HG03025 (cell line): ENCODE data around the gene MYO16.
"Not testable (repeated sequence)": the region's sequence is repeated elsewhere in the genome, so short reads cannot be mapped to it uniquely, and the experiment has no call there.

Experiments used
- ATAC-seq: cut with Tn5 transposase; IDR thresholded peaks from one replicate; pipeline ENCODE4 v1.9.1; 2021; ENCODE audit warnings: mild to moderate bottlenecking, moderate library complexity; ENCODE audit not compliant: unreplicated experiment, low FRiP score

The MYO16 gene

DNA sequence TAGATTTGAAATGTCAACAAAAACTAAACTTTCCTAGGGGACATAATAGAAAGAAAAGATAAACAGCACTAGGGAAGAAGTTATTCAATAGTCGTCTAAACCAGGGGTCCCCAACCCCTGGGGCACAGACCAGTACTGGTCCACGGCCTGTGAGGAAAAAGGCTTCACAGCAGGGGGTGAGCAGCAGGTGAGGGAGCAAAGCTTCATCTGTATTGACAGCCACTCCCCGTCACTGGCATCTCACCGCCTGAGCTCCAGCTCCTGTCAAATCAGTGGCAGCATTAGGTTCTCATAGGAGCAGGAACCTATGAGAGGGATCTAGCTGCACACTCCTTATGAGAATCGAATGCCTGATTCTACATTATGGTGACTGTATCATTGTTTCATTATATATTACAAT, 382.7 kb downstream of the MYO16 start:
- ATAC-seq: no peak

GRCh38 chr13:109021558-109021957, 392.1 kb downstream of the MYO16 start:
- no peak for ATAC-seq

GRCh38 chr13:109024611-109025010, 395.2 kb downstream of the MYO16 start:
- no peak for ATAC-seq

DNA sequence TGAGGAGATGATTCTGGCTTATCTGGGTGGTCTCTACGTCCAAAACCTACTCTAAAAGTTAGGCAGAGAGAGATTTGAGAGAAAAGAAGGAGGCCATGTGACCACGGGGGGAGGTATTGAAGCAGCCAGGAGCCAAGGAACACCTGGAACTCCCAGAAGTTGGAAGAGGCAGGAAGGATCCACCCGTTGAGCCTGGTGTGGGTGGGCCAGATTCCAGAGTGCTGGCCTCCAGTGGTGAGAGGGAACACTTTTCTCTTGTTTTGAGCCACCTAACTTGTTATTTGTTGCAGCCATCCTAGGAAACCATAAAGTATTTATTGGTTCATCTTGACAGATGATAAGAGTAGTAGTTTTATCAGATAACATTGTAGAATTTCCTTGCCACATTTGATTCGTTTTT, 396.9 kb downstream of the MYO16 start:
- ATAC-seq: no peak

GRCh38 chr13:109028624-109029023, 399.2 kb downstream of the MYO16 start:
- ATAC-seq: no peak

DNA sequence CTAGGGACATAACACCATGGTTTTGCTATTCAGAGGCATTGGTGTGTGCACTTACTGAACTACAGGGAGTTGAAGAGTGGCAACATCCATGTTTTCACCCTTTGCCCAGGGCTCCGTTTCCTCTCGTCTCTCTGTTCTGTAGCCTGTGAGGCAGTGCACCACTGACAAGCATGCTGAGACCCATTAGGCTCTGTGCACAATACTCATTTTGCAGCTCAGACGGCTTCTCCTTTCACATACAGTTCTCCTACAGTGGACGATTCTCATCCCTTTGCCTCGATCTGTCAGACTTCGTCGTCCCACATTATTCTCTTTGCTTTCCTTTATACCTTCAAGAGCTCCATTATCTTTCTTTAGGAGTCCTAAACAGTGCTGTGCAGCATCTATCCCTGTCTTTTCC, 403.7 kb downstream of the MYO16 start:
- ATAC-seq: no peak

DNA sequence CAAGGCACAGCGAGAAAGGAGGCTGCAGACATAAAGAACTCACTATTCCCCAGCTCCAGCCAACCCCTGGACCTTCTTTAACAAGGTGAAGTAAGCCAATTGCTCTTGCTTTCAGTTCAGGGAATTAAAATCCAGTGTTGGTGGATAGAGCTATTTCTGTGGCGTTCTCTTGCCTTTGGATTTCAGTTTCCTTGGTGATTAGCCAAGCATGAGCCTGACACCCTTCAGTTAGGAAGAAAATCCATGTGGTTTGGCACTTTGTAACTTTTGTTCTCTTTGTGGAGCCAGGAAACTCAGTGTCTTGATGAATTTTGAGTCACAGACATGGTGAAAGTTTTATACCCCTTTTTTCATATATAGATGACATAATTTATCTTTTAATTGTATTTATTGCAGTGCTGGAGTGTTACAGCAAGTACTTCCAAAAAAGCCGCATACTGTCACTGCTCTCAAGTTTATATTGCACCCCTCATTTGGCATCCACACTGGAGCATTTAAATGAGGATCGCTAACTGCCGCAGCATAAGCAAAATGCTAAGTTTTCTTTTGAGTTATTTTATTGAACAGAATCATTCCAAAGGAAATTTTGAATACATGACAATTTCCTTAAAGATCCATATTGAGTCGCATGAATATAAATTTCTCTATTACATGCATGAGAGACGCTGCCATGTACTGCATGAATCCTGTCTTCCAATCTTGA, 406.8 kb downstream of the MYO16 start:
- ATAC-seq: no peak

DNA sequence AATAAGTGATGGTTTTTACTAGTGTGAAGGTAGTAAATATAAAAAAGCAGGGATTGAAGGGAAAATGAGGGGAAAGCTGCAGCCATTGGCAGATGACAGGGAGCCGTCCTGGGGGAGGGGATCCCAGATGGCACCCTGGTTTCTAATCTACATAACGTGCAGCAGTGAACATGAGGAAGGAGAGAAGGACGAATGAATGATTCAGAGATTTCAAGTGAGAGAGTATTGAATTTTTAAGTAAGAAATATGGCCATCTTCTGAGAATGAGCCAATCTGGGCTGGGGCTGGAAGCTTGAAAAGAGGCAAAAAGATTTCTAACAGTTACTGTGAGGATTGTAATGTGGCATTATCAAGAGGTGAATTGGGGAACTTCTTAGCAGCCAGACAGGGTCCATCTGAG, 414.2 kb downstream of the MYO16 start:
- no peak for ATAC-seq

DNA sequence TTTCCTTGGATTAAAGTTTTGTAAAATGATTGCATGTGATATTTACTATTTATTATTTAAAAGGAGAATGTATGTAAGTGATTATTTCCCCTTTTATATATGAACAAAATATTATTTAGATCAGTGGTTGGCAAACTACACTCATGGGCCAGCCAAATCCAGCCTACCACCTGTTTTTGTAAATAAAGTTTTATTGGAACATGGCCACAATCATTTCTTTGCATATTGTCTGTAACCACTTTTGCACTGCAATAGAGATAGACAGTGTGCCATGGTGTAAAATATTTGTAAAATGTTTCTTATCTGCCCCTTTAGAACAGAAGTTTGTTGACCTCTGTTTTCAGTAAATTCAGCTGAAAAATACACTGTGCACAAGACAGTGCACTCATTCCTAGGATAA, 426.4 kb downstream of the MYO16 start:
- ATAC-seq: no peak

GRCh38 chr13:109058087-109058486, 428.7 kb downstream of the MYO16 start:
- ATAC-seq: no peak

DNA sequence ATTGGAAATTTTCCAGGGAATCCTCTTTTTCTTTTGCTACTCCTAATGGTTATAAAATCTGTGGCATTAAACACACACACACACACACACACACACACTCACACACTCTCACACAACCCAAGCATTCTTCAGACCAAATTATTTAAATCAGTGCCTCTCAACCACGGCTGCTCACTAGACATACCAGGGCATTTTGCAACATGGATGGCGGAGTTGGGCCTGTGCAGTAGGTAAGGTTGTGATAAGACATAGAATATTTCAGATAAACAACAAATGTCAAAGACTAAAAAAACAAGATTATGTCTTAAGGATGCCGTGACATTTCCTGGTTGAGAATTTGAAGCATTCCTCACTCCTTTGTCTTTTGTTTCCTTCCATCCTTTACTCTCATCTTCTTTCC, 443.1 kb downstream of the MYO16 start:
- ATAC-seq: no peak

DNA sequence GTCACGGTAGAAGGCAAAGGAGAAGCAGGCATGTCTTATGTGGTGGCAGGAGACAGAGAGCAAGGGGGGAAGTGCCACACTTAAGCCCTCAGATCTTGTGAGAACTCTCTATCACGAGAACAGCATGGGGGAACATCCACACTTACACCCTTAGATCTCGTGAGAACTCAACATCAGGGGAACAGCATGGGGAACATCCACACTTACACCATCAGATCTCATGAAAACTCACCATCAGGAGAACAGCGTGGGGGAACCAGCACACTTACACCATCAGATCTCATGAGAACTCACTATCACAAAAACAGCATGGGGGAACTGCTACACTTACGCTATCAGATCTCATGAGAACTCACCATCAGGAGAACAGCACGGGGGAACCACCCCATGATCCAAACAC, 445.0 kb downstream of the MYO16 start:
- no peak for ATAC-seq

- no peak for ATAC-seq
Observed at GRCh38 chr13:109074853-109075252, 445.4 kb downstream of the MYO16 start.

DNA sequence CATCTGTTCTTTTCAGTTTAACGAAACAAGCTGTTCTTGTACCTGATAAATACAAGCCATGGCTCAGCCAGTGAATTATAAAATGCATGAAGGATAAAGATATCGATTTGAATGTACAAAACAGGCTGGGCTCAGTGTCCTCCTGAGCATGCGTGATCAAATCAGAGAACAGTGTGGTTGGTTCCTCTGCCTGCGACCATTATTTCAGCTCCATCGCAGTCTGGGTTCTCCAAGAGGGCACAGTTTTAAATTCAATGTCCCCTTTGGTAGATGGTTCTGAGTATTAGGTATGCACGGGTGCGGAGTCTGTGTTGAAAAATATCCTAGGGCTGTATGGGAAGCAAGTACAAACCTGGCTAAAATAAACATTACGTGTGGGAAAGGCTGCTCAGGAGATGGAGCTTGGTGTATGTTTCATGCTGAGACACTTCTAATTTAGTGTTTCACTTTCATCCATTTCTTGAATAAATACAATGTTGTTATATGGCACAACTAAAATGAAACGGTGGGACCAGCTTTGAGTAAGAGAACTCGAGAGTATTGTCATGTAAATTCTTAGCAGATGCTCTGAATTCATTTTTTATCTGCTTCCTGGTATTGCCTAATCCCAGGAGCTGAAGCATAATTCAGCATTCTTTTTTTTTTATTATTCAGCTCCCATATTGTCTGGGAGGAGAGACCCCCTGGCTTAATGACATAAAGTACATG, 458.7 kb downstream of the MYO16 start:
- ATAC-seq: no peak

GRCh38 chr13:109088624-109088917, 459.2 kb downstream of the MYO16 start:
- no peak for ATAC-seq

- no peak for ATAC-seq
Observed at GRCh38 chr13:109090796-109091195, 461.4 kb downstream of the MYO16 start.

DNA sequence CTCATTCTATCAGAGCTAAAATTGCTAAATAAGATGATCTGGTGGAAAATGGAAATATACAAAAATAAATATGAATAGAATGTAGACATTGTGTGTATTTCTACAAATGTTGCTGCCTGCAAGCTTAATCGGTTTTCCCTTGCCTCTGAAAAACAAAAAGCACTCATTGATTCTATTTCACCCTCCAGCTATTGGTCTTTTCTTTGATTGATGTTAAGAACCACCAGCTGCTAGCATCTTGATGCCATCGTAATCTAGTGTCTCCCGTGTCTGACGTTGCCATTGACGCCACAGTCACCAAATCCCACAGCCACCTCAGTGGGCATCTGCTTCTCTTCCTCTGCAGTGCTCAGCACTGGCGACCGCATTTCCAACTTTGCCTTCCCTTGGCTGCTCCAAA, 461.8 kb downstream of the MYO16 start:
- ATAC-seq: no peak

GRCh38 chr13:109092186-109092585, 462.8 kb downstream of the MYO16 start:
- not testable (repeated sequence) for ATAC-seq

DNA sequence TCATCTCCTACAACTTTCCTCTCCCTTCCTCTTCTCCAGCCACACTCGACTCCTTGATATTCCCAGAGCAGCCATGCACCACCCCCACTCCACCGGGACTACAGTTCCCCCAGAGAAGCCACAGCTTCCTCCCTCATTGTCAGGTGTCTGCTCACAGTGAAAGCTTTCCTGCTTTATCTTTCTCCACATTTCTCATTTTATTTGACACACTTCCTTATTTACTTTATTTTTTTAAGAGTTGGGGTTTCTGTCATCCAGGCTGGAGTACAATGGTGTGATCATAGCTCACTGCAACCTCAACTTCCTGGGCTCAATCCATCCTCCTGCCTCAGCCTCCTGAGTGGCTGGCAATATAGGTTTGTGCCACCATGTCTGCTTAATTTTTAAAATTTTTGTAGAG, 464.6 kb downstream of the MYO16 start:
- no peak for ATAC-seq

- ATAC-seq: no peak
Observed at GRCh38 chr13:109095126-109095525, 465.7 kb downstream of the MYO16 start.

- ATAC-seq: no peak
Observed at GRCh38 chr13:109096101-109096500, 466.7 kb downstream of the MYO16 start.

DNA sequence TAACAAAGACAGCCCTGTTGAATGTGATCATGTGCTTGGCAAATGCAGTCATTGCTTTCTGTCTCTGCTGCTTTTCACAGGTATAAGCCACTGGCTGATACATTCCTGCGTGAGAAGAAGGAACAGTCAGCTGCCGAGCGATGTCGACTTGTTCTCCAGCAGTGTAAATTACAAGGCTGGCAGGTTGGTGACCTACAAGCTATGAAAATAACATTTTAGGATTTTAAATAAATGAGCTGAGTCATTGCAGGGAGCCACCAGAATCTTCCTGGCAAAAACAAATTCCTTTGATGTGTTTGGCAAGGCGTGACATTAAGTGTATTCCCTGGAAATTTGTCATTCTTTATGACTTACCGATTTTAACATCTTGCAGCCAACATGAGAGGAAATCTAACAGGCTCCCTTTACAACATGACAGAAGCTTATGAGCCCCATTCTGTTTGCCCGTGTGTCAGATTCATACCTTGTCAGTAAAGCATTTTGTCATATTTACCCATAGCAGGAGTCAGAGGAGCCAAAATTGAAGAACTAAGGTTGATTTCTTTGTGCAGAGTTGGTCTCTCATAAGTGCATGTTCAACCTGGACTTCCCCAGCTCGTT, 471.4 kb downstream of the MYO16 start:
- no peak for ATAC-seq
